Spleen (tissue), 11 donors: ENCODE measurements around the gene MICAL2. TPM values are rescaled to one million over a fixed set of nuclear protein-coding genes. Genes with fewer than 3 reads are reported as not detected.

Source experiments
- DNase-seq: peaks from one replicate; pipeline ENCODE4 v3.0.0-alpha.2; 2020
- H3K27ac ChIP-seq, 8 donors: fragments of 200-600 bp; sonication (generic) in 7 of 8; 1 replicate in 4 of 8; 2 replicates in 4 of 8; pipeline versions ENCODE4 v1.5.0 to v1.8.0; 2016 to 2021; ENCODE audit warnings: inconsistent platforms in 4 of 8, mild to moderate bottlenecking in 4 of 8, moderate library complexity in 1 of 8
- H3K27me3 ChIP-seq, 7 donors: fragments of 200-600 bp; sonication (generic) in 6 of 7; replicated peaks in 1 of 7; 1 replicate in 4 of 7; 2 replicates in 3 of 7; pipeline versions ENCODE4 v1.5.0 to v1.8.0; 2016 to 2021; ENCODE audit warnings: inconsistent platforms in 3 of 7, mild to moderate bottlenecking in 1 of 7
- H3K36me3 ChIP-seq, 6 donors: fragments of 200-600 bp; sonication (generic) in 5 of 6; 1 replicate in 4 of 6; 2 replicates in 2 of 6; pipeline versions ENCODE4 v1.5.0 to v1.8.0; 2016 to 2021; ENCODE audit warnings: inconsistent platforms in 2 of 6
- H3K4me1 ChIP-seq, 6 donors: fragments of 200-600 bp; sonication (generic) in 5 of 6; 1 replicate in 3 of 6; 2 replicates in 3 of 6; pipeline versions ENCODE4 v1.5.0 to v1.8.0; 2016 to 2021; ENCODE audit warnings: inconsistent platforms in 3 of 6
- H3K4me3 ChIP-seq, 8 donors: fragments of 200-600 bp; sonication (generic) in 7 of 8; 1 replicate in 4 of 8; 2 replicates in 4 of 8; pipeline versions ENCODE4 v1.5.0 to v1.8.0; 2016 to 2021; ENCODE audit warnings: inconsistent platforms in 4 of 8, mild to moderate bottlenecking in 4 of 8, moderate library complexity in 2 of 8
- H3K9me3 ChIP-seq, 8 donors: fragments of 200-600 bp; sonication (generic) in 7 of 8; 1 replicate in 4 of 8; 2 replicates in 4 of 8; pipeline versions ENCODE4 v1.5.0 to v1.8.0; 2016 to 2021; ENCODE audit warnings: inconsistent platforms in 4 of 8
- POLR2A ChIP-seq, 3 donors: fragments of 450-650 bp; IDR thresholded peaks; one replicate each; pipeline ENCODE4 v1.5.1; 2017; ENCODE audit warnings: antibody characterized with exemption in 3 of 3, mild to moderate bottlenecking in 1 of 3
- POLR2AphosphoS5 ChIP-seq, 3 donors: sonication (generic); formaldehyde crosslinking; IDR thresholded peaks; one replicate each; pipeline ENCODE4 v1.5.1; 2017; ENCODE audit warnings: antibody characterized with exemption in 3 of 3
- WGBS, 5 donors: extraction: QIAGEN DNeasy Blood & Tissue Kit in 3 of 5; methylation state at CpG; one replicate each; pipeline versions ENCODE4 v1.1.5 to v1.1.7; 2013 to 2018; 5-methylcytosine and 5-hydroxymethylcytosine counted together
- intact Hi-C: fragments of 100-400 bp; cut with DNase I; formaldehyde crosslinking; loops from one replicate; pipeline ENCODE4 v1.15.0; 2023; ENCODE audit warnings: low total_unique reads
- polyA plus RNA-seq, 3 donors: library from polyadenylated mRNA; stranded (reverse); fragments of 200-250 nt; gene quantifications; one replicate each; pipeline ENCODE4 v1.2.1, GENCODE V29; 2013
- total RNA-seq, 7 donors: library from RNA; depleted of rRNA in 3 of 7; stranded (reverse); fragments of >200 nt in 3 of 7; fragmentation: NEBNext Ultra II Directional in 4 of 7; extraction: Animal tissue kit (Norgen Biotek cat#: 25700) in 4 of 7; gene quantifications; one replicate each; pipeline versions ENCODE4 v1.1.0 to v1.2.1, GENCODE V29; 2016 to 2021
- TF ChIP-seq, protein P1 (sequence below), 11 experiments: fragments of 200-600 bp in 7 of 11; fragments of 450-650 bp in 4 of 11; sonication (generic) in 4 of 11; IDR thresholded peaks in 8 of 11; conservative IDR thresholded peaks in 3 of 11; 1 replicate in 7 of 11; 2 replicates in 4 of 11; pipeline versions ENCODE4 v1.4.0 to v1.8.0; 2016 to 2021; ENCODE audit warnings: antibody characterized with exemption in 11 of 11, inconsistent platforms in 4 of 11, mild to moderate bottlenecking in 1 of 11
- donor health status: healthy with polysubstance abuse.
- donor health status: DM: no; HTN: no; CAD: no; lungs with moderate emphysema.
- donor health status: DM: no; HTN: no; CAD: no.
- donor health status: Bipolar disorder and iron deficiency.
- donor health status: healthy.
- donor health status: DM: no; HTN: no; CAD: no.
- donor health status: DM: yes; HTN: yes; CAD: no.

Gene MICAL2
- total and polyA plus RNA-seq, 10 donors, result 1.9 to 50.8 (median 32.3) TPM

DNA sequence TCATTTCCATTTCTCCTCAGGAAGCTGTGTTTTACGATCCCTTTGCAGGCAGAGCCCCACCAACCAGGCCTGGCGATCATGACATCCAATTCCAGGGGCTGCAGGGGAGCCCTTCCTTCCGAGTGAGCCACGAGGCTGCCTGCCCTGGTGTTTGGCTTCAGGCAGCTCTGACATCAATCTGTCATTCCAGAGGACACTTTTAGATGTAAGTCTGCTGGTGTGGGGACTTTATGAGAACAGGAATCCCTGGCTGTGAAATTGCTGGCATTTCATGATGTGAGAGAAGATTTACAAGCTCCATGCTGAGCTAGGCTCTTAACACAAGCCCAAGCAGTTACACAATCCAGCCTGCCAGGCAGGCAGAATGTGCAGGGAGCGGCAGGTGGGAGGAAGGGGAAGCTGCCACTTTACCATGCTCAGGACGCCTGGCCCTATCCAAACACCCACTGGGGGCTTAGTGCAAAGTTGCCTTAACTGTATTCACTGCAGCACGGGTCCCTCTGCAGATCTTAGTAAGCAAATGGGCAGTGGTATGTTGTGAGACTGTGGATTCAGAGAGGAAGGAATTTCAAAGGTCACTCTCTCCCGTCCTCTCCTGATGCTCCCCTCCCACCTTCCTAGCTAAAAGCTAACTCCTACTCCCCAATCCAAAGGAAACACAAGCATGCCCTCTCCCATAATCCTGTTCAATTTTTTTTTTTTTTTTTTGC is 43.4 kb upstream of the MICAL2 start:
- peaks cover 0 to 11% (median 3%) of the 10 kb centered on the region in 6 donors for H3K4me1 ChIP-seq
- 23 to 37% (median 32%) methylated on average over 8 of the region's 8 CpGs for WGBS, 5 donors
- no peak overlapping the region for H3K4me3 ChIP-seq
- peaks cover 0 to 17% (median 0%) of the 10 kb centered on the region in 7 donors for H3K27me3 ChIP-seq
- H3K9me3 ChIP-seq, result no peaks in the 10 kb centered on the region
- no peak overlapping the region for H3K27ac ChIP-seq
- no peak for TF ChIP-seq POLR2A (IDR thresholded peaks at IDR 0.05)
- TF ChIP-seq, protein P1, sequence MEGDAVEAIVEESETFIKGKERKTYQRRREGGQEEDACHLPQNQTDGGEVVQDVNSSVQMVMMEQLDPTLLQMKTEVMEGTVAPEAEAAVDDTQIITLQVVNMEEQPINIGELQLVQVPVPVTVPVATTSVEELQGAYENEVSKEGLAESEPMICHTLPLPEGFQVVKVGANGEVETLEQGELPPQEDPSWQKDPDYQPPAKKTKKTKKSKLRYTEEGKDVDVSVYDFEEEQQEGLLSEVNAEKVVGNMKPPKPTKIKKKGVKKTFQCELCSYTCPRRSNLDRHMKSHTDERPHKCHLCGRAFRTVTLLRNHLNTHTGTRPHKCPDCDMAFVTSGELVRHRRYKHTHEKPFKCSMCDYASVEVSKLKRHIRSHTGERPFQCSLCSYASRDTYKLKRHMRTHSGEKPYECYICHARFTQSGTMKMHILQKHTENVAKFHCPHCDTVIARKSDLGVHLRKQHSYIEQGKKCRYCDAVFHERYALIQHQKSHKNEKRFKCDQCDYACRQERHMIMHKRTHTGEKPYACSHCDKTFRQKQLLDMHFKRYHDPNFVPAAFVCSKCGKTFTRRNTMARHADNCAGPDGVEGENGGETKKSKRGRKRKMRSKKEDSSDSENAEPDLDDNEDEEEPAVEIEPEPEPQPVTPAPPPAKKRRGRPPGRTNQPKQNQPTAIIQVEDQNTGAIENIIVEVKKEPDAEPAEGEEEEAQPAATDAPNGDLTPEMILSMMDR (IDR thresholded peaks at IDR 0.05 in 8 of 11, conservative IDR thresholded peaks at IDR 0.05 in 3 of 11), result no peak
- no peak for TF ChIP-seq POLR2AphosphoS5 (IDR thresholded peaks at IDR 0.05)
- intact Hi-C loops, result no loop called here
- H3K36me3 ChIP-seq, result no peaks in the 10 kb centered on the region
- no peak for DNase-seq

DNA sequence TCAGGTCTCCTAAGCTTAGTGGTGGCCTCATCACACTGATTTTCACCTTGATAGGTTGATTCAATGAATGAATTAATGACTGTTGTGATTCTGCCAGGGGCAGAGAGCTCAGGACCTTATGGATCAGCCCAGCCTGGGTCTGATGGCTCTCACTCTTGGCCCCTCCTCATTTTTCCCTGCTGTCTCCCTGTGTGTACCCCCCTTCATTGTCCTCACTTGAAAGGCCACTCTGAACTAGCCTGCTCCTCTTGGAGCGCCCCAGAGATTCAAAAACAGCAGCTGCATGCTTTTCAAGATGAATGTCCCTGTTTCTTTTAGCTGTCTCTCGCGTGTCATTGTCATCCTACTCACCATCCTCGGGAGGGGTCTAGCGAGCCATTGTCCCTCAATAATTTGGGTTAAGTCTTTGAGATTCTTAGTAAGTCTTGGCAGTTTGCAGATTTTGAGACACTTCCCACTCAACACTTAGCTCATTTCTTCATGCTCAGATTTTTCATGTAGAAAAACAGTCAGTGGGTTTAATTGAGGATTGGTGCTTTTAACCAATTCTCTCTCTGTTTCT is 42.5 kb upstream of the MICAL2 start:
- WGBS, 5 donors, result 83 to 92% (median 91%) methylated on average over 5 of the region's 5 CpGs
- H3K36me3 ChIP-seq, result no peaks in the 10 kb centered on the region
- no peak overlapping the region for H3K27ac ChIP-seq
- no peak for DNase-seq
- peaks cover 0 to 17% (median 0%) of the 10 kb centered on the region in 7 donors for H3K27me3 ChIP-seq
- H3K4me1 ChIP-seq, result peaks cover 0 to 11% (median 3%) of the 10 kb centered on the region in 6 donors
- no peaks in the 10 kb centered on the region for H3K9me3 ChIP-seq
- TF ChIP-seq POLR2AphosphoS5 (IDR thresholded peaks at IDR 0.05), result no peak
- TF ChIP-seq, protein P1 (IDR thresholded peaks at IDR 0.05 in 8 of 11, conservative IDR thresholded peaks at IDR 0.05 in 3 of 11), result no peak
- no peak for TF ChIP-seq POLR2A (IDR thresholded peaks at IDR 0.05)
- intact Hi-C loops, result no loop called here
- H3K4me3 ChIP-seq, result no peak overlapping the region

DNA sequence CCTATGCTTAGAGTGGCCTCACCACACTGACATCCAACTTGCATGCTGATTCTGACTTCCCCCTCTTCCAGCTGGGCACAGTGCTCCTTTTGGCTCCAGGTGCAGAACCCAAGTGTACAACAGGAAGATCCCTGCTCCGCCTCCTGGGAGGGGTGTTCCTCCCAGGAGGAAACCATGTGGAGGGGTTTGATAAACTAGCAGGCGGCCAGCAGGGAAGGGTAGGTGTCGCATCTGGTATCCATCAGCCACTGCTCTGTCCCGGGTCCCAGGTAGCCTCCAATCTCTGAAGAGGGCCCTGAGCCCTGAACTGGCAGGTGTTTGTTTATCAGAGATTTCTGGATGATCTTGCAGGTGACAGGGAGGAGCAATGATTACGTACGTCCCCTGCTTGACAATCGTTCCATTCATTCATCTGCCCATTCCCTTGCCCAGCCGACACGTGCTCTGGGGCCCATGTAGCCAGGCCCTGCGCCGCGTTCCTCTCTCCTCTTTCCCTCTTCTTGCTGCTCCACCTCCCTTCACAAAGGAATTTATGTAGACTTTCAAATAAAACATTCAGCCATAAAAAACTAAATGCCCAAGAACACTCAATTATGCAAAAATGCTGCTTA is 41.2 kb upstream of the MICAL2 start:
- Histone ChIP-seq H3K9me3 (no peaks in the 10 kb centered on the region), H3K4me3 (no peak overlapping the region), H3K4me1 (peaks cover 0 to 11% (median 3%) of the 10 kb centered on the region in 6 donors), H3K36me3 (no peaks in the 10 kb centered on the region), H3K27me3 (peaks cover 0 to 17% (median 0%) of the 10 kb centered on the region in 7 donors), H3K27ac (no peak overlapping the region)
- intact Hi-C loops, result no loop called here
- TF ChIP-seq POLR2A (IDR thresholded peaks at IDR 0.05) (no peak), POLR2AphosphoS5 (IDR thresholded peaks at IDR 0.05) (no peak)
- TF ChIP-seq, protein P1 (IDR thresholded peaks at IDR 0.05 in 8 of 11, conservative IDR thresholded peaks at IDR 0.05 in 3 of 11), result no peak
- no peak for DNase-seq
- WGBS, 5 donors, result 67 to 93% (median 83%) methylated on average over 10 to 12 of the region's 12 CpGs
